HG02588 (cell line): Measurements from ENCODE around the gene RBM39.
A peak's percentile ranks its signal among the peaks of the same experiment; 100 is the strongest.

Experiments used
- ATAC-seq: cut with Tn5 transposase; IDR thresholded peaks from one replicate; pipeline ENCODE4 v1.9.1; 2021; ENCODE audit warnings: mild to moderate bottlenecking, moderate library complexity; ENCODE audit not compliant: unreplicated experiment

RBM39 gene

GRCh38 chr20:35680452-35681183 lies 61.4 kb downstream of the RBM39 start:
- no peak for ATAC-seq

- ATAC-seq, result no peak
Observed at GRCh38 chr20:35674921-35675320, 67.1 kb downstream of the RBM39 start.

GRCh38 chr20:35673884-35674283 lies 68.2 kb downstream of the RBM39 start:
- ATAC-seq, result no peak

GRCh38 chr20:35669681-35670080 lies 72.4 kb downstream of the RBM39 start:
- no peak for ATAC-seq

- no peak for ATAC-seq
Observed at GRCh38 chr20:35669221-35669620, 72.8 kb downstream of the RBM39 start.

- ATAC-seq, result no peak
Observed at GRCh38 chr20:35665949-35666288, 76.1 kb downstream of the RBM39 start.

- peak; percentile 66 for ATAC-seq
Observed at GRCh38 chr20:35664466-35665206, 77.4 kb downstream of the RBM39 start, which contains the start of the genes CPNE1 and RBM12. CPNE1 (minus strand) TSS chr20:35664900; CDS start chr20:35632923, 31,977 bp downstream. RBM12 (minus strand) TSS chr20:35664900; CDS start chr20:35655322, 9,578 bp downstream.

GRCh38 chr20:35663516-35664465 lies 78.3 kb downstream of the RBM39 start:
- peak; percentile 30 for ATAC-seq

- ATAC-seq, result no peak
Observed at GRCh38 chr20:35662551-35662950, 79.5 kb downstream of the RBM39 start.

GRCh38 chr20:35661908-35662307 lies 80.2 kb downstream of the RBM39 start:
- ATAC-seq, result no peak

- no peak for ATAC-seq
Observed at GRCh38 chr20:35661053-35661452, 81.0 kb downstream of the RBM39 start.

- ATAC-seq, result no peak
Observed at GRCh38 chr20:35660122-35660937, 81.7 kb downstream of the RBM39 start.

- no peak for ATAC-seq
Observed at GRCh38 chr20:35657271-35657670, 84.8 kb downstream of the RBM39 start.

GRCh38 chr20:35654415-35654814 lies 87.6 kb downstream of the RBM39 start:
- ATAC-seq, result no peak

GRCh38 chr20:35653893-35654292 lies 88.2 kb downstream of the RBM39 start:
- no peak for ATAC-seq
